ENCODE results near the gene CACNA2D2.
A peak's percentile ranks its signal among the peaks of the same experiment; 100 is the strongest.

The CACNA2D2 gene

DNA sequence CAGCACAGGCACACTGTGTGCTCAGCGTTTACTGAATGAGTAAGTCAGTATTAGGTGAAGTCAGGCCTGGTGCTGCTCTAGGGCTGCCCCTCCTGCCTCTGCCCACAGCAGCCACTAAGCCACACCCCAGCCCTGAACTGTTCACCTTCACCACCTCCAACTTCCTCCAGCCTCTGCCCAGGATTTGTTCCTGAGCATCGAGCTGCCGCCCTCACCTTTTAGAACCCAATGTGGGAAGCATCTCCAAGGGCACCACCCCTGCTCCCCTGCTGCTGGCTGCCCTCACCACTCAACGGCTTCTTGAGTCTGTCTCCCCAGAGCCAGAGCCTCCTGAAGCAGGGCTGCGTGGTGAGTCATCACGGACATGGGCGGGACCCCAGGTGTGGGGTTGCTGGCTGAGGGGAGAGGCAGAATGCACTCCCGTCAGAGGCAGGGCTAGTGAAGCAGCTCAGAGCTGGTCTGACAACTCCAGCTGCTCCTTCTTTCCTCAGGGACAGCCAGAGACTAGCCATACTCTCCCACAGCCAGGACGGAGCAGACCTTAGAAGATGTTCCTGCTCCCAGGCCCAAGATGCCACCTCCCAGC lies 186.7 kb downstream of the CACNA2D2 start (continued):
- TF ChIP-seq, protein P1, sequence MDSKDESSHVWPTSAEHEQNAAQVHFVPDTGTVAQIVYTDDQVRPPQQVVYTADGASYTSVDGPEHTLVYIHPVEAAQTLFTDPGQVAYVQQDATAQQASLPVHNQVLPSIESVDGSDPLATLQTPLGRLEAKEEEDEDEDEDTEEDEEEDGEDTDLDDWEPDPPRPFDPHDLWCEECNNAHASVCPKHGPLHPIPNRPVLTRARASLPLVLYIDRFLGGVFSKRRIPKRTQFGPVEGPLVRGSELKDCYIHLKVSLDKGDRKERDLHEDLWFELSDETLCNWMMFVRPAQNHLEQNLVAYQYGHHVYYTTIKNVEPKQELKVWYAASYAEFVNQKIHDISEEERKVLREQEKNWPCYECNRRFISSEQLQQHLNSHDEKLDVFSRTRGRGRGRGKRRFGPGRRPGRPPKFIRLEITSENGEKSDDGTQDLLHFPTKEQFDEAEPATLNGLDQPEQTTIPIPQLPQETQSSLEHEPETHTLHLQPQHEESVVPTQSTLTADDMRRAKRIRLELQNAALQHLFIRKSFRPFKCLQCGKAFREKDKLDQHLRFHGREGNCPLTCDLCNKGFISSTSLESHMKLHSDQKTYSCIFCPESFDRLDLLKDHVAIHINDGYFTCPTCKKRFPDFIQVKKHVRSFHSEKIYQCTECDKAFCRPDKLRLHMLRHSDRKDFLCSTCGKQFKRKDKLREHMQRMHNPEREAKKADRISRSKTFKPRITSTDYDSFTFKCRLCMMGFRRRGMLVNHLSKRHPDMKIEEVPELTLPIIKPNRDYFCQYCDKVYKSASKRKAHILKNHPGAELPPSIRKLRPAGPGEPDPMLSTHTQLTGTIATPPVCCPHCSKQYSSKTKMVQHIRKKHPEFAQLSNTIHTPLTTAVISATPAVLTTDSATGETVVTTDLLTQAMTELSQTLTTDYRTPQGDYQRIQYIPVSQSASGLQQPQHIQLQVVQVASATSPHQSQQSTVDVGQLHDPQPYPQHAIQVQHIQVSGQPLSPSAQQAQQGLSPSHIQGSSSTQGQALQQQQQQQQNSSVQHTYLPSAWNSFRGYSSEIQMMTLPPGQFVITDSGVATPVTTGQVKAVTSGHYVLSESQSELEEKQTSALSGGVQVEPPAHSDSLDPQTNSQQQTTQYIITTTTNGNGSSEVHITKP (tag by site-specific recombination; IDR thresholded peaks at IDR 0.05): peak; percentile 32; the same call in 1 of the 2 replicates
- TF ChIP-seq KLF9 (tag by site-specific recombination; IDR thresholded peaks at IDR 0.05; ENCODE audit: low read depth) (peak; percentile 70), ZNF157 (tag by site-specific recombination; IDR thresholded peaks at IDR 0.05) (no peak), ZNF155 (tag by site-specific recombination; IDR thresholded peaks at IDR 0.05) (no peak), ZNF433 (tag by site-specific recombination; IDR thresholded peaks at IDR 0.05; ENCODE audit: low read depth) (no peak), ZNF624 (tag by site-specific recombination; IDR thresholded peaks at IDR 0.05) (no peak), YY2 (tag by site-specific recombination; IDR thresholded peaks at IDR 0.05) (no peak), ZNF514 (tag by site-specific recombination; IDR thresholded peaks at IDR 0.05) (no peak), ZNF169 (tag by site-specific recombination; IDR thresholded peaks at IDR 0.05) (no peak), ZNF214 (tag by site-specific recombination; IDR thresholded peaks at IDR 0.05; ENCODE audit: borderline replicate concordance) (no peak), ZNF138 (tag by site-specific recombination; IDR thresholded peaks at IDR 0.05; ENCODE audit: borderline replicate concordance) (no peak), ZNF521 (tag by site-specific recombination; IDR thresholded peaks at IDR 0.05) (no peak), ZNF776 (tag by site-specific recombination; IDR thresholded peaks at IDR 0.05; ENCODE audit: borderline replicate concordance) (no peak), ZNF548 (tag by site-specific recombination; IDR thresholded peaks at IDR 0.05) (no peak), ZNF19 (tag by site-specific recombination; IDR thresholded peaks at IDR 0.05; ENCODE audit: low read depth) (no peak), ZIC2 (tag by site-specific recombination; IDR thresholded peaks at IDR 0.05) (no peak; the same call in 1 of the 2 replicates), ZNF423 (tag by site-specific recombination; IDR thresholded peaks at IDR 0.05) (no peak), YY1 (tag by site-specific recombination; IDR thresholded peaks at IDR 0.05) (no peak), ZNF274 (IDR thresholded peaks at IDR 0.05; ENCODE audit: low read length) (no peak), ZNF274 (tag by site-specific recombination; IDR thresholded peaks at IDR 0.05; ENCODE audit: borderline replicate concordance) (no peak), ZEB2 (tag by site-specific recombination; IDR thresholded peaks at IDR 0.05) (no peak), ZNF707 (tag by site-specific recombination; IDR thresholded peaks at IDR 0.05) (no peak), ZNF792 (tag by site-specific recombination; IDR thresholded peaks at IDR 0.05) (no peak)
- TF ChIP-seq, protein P2, sequence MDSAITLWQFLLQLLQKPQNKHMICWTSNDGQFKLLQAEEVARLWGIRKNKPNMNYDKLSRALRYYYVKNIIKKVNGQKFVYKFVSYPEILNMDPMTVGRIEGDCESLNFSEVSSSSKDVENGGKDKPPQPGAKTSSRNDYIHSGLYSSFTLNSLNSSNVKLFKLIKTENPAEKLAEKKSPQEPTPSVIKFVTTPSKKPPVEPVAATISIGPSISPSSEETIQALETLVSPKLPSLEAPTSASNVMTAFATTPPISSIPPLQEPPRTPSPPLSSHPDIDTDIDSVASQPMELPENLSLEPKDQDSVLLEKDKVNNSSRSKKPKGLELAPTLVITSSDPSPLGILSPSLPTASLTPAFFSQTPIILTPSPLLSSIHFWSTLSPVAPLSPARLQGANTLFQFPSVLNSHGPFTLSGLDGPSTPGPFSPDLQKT (IDR thresholded peaks at IDR 0.05; ENCODE audit: borderline replicate concordance, low read depth, low read length): no peak
- TF ChIP-seq, protein P3, sequence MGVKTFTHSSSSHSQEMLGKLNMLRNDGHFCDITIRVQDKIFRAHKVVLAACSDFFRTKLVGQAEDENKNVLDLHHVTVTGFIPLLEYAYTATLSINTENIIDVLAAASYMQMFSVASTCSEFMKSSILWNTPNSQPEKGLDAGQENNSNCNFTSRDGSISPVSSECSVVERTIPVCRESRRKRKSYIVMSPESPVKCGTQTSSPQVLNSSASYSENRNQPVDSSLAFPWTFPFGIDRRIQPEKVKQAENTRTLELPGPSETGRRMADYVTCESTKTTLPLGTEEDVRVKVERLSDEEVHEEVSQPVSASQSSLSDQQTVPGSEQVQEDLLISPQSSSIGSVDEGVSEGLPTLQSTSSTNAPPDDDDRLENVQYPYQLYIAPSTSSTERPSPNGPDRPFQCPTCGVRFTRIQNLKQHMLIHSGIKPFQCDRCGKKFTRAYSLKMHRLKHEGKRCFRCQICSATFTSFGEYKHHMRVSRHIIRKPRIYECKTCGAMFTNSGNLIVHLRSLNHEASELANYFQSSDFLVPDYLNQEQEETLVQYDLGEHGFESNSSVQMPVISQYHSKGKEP (tag by site-specific recombination; IDR thresholded peaks at IDR 0.05): no peak
- TF ChIP-seq, protein P4, sequence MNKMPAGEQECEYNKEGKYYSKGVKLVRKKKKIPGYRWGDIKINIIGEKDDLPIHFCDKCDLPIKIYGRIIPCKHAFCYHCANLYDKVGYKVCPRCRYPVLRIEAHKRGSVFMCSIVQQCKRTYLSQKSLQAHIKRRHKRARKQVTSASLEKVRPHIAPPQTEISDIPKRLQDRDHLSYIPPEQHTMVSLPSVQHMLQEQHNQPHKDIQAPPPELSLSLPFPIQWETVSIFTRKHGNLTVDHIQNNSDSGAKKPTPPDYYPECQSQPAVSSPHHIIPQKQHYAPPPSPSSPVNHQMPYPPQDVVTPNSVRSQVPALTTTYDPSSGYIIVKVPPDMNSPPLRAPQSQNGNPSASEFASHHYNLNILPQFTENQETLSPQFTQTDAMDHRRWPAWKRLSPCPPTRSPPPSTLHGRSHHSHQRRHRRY (tag by site-specific recombination; IDR thresholded peaks at IDR 0.05): no peak
- TF ChIP-seq, protein P5, sequence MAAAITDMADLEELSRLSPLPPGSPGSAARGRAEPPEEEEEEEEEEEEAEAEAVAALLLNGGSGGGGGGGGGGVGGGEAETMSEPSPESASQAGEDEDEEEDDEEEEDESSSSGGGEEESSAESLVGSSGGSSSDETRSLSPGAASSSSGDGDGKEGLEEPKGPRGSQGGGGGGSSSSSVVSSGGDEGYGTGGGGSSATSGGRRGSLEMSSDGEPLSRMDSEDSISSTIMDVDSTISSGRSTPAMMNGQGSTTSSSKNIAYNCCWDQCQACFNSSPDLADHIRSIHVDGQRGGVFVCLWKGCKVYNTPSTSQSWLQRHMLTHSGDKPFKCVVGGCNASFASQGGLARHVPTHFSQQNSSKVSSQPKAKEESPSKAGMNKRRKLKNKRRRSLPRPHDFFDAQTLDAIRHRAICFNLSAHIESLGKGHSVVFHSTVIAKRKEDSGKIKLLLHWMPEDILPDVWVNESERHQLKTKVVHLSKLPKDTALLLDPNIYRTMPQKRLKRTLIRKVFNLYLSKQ (tag by site-specific recombination; IDR thresholded peaks at IDR 0.05; ENCODE audit: borderline replicate concordance): no peak
- TF ChIP-seq, protein P6, sequence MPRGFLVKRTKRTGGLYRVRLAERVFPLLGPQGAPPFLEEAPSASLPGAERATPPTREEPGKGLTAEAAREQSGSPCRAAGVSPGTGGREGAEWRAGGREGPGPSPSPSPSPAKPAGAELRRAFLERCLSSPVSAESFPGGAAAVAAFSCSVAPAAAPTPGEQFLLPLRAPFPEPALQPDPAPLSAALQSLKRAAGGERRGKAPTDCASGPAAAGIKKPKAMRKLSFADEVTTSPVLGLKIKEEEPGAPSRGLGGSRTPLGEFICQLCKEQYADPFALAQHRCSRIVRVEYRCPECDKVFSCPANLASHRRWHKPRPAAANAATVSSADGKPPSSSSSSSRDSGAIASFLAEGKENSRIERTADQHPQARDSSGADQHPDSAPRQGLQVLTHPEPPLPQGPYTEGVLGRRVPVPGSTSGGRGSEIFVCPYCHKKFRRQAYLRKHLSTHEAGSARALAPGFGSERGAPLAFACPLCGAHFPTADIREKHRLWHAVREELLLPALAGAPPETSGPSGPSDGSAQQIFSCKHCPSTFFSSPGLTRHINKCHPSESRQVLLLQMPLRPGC (tag by site-specific recombination; IDR thresholded peaks at IDR 0.05): 0 out of 2 replicates have a peak, but pooled peaks have one; percentile 13
- TF ChIP-seq, protein P7, sequence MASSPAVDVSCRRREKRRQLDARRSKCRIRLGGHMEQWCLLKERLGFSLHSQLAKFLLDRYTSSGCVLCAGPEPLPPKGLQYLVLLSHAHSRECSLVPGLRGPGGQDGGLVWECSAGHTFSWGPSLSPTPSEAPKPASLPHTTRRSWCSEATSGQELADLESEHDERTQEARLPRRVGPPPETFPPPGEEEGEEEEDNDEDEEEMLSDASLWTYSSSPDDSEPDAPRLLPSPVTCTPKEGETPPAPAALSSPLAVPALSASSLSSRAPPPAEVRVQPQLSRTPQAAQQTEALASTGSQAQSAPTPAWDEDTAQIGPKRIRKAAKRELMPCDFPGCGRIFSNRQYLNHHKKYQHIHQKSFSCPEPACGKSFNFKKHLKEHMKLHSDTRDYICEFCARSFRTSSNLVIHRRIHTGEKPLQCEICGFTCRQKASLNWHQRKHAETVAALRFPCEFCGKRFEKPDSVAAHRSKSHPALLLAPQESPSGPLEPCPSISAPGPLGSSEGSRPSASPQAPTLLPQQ (tag by site-specific recombination; IDR thresholded peaks at IDR 0.05): peak; percentile 27; the same call in 1 of the 2 replicates

All from HEK293 (cell line).